ENCODE measurements around the gene DNAJC18. TPM values are rescaled to one million over a fixed set of nuclear protein-coding genes. Genes with fewer than 3 reads are reported as not detected.

DNAJC18 gene
- total and polyA plus RNA-seq, 4 donors, result 0.66 to 1.8 (median 0.83) TPM

- TF ChIP-seq MAX (IDR thresholded peaks at IDR 0.05) (no peak), HNF4G (IDR thresholded peaks at IDR 0.05) (no peak)
- TF ChIP-seq, protein P1, sequence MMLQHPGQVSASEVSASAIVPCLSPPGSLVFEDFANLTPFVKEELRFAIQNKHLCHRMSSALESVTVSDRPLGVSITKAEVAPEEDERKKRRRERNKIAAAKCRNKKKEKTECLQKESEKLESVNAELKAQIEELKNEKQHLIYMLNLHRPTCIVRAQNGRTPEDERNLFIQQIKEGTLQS (IDR thresholded peaks at IDR 0.05), result no peak
Measured at GRCh38 chr5:139415221-139415861, 24.0 kb downstream of the DNAJC18 start (continued).

DNA sequence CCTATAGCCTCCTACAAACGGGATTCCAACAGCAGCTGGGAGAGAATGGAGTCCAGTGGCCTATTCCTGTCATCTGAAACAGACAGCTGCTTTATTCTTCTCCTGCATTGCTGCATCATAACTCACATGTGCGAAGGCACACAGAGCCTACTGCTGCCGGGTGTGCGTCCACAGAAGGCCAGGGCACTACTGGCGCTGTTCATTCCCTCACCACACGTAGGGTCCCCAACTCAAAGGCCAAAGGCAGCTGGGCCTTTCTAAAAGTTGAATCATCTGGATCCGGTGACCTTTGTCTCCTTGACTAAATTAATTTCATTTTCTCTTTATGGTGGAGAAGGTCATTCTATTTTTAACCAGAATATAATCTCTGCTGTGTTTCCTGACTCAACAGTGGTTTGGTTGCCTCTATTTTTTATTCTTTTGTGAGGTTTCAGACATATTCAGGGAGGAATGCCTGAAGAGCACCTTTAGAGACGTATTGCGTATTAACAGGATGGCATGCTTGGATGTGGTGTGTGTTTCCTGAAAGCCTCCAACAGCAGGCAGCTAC, 24.7 kb downstream of the DNAJC18 start:
- H3K27me3 ChIP-seq (ENCODE audit: control insufficient read depth in 4 of 4, insufficient read depth in 4 of 4, low read length in 3 of 4), result no peaks in the 10 kb centered on the region
- H3K9ac ChIP-seq (ENCODE audit: low read depth in 1 of 2, low read length in 2 of 2), result no peak overlapping the region
- H3K4me3 ChIP-seq (ENCODE audit: low read depth in 1 of 3, low read length in 3 of 3), result no peak overlapping the region
- H3K9me3 ChIP-seq (ENCODE audit: control insufficient read depth in 4 of 4, low read length in 3 of 4), result no peaks in the 10 kb centered on the region
- TF ChIP-seq TAF1 (conservative IDR thresholded peaks at IDR 0.05) (no peak), FOXA2 (IDR thresholded peaks at IDR 0.05) (no peak), RXRA (IDR thresholded peaks at IDR 0.05) (peak in 1 of 2 donors; percentile 36), SP1 (IDR thresholded peaks at IDR 0.05) (no peak), NR2F2 (IDR thresholded peaks at IDR 0.05) (peak; percentile 78)
- H3K27ac ChIP-seq (ENCODE audit: low read depth in 1 of 2, low read length in 2 of 2), result peak overlapping the region in 1 of 2 donors; percentile 23
- H3K4me1 ChIP-seq (ENCODE audit: control insufficient read depth in 4 of 4, insufficient read depth in 4 of 4, low read length in 3 of 4), result peaks cover 0 to 3% (median 0%) of the 10 kb centered on the region in 4 donors
- DNase-seq (ENCODE audit: low spot score), result no peak
- H3K36me3 ChIP-seq (ENCODE audit: control insufficient read depth in 4 of 4, insufficient read depth in 3 of 4, low read depth in 1 of 4, low read length in 3 of 4), result no peaks in the 10 kb centered on the region
- WGBS, result 79% methylated on average over 9 of the region's 9 CpGs

- no peak overlapping the region for H3K27ac ChIP-seq (ENCODE audit: low read depth in 1 of 2, low read length in 2 of 2)
- 89% methylated on average over 6 of the region's 6 CpGs for WGBS
Measured at GRCh38 chr5:139413963-139414362, 25.4 kb downstream of the DNAJC18 start.

More at GRCh38 chr5:139413963-139414362, 25.4 kb downstream of the DNAJC18 start:
- Histone ChIP-seq H3K9me3 (ENCODE audit: control insufficient read depth in 4 of 4, low read length in 3 of 4) (no peaks in the 10 kb centered on the region), H3K36me3 (ENCODE audit: control insufficient read depth in 4 of 4, insufficient read depth in 3 of 4, low read depth in 1 of 4, low read length in 3 of 4) (no peaks in the 10 kb centered on the region), H3K4me3 (ENCODE audit: low read depth in 1 of 3, low read length in 3 of 3) (no peak overlapping the region), H3K4me1 (ENCODE audit: control insufficient read depth in 4 of 4, insufficient read depth in 4 of 4, low read length in 3 of 4) (peaks cover 0 to 3% (median 0%) of the 10 kb centered on the region in 4 donors), H3K9ac (ENCODE audit: low read depth in 1 of 2, low read length in 2 of 2) (no peak overlapping the region), H3K27me3 (ENCODE audit: control insufficient read depth in 4 of 4, insufficient read depth in 4 of 4, low read length in 3 of 4) (no peaks in the 10 kb centered on the region)
- no peak for DNase-seq (ENCODE audit: low spot score)
- TF ChIP-seq NR2F2 (IDR thresholded peaks at IDR 0.05), result no peak
- TF ChIP-seq CTCF (IDR thresholded peaks at IDR 0.05; ENCODE audit: low read depth, low read length, missing input control), result no peak
- no peak for TF ChIP-seq MAX (IDR thresholded peaks at IDR 0.05)
- no peak for TF ChIP-seq HNF4A (conservative IDR thresholded peaks at IDR 0.05)
- no peak for TF ChIP-seq EGR1 (IDR thresholded peaks at IDR 0.05; ENCODE audit: low read depth in 2 of 2)
- no peak for TF ChIP-seq JUND (IDR thresholded peaks at IDR 0.05)
- TF ChIP-seq ZBTB33 (IDR thresholded peaks at IDR 0.05), result no peak
- no peak for TF ChIP-seq RAD21 (IDR thresholded peaks at IDR 0.05)
- TF ChIP-seq RXRA (IDR thresholded peaks at IDR 0.05), result no peak
- TF ChIP-seq SP1 (IDR thresholded peaks at IDR 0.05), result no peak
- TF ChIP-seq, protein P1 (IDR thresholded peaks at IDR 0.05), result no peak
- TF ChIP-seq TAF1 (conservative IDR thresholded peaks at IDR 0.05), result no peak
- TF ChIP-seq FOXA2 (IDR thresholded peaks at IDR 0.05), result no peak
- TF ChIP-seq HNF4G (IDR thresholded peaks at IDR 0.05), result no peak
- TF ChIP-seq, protein P2, sequence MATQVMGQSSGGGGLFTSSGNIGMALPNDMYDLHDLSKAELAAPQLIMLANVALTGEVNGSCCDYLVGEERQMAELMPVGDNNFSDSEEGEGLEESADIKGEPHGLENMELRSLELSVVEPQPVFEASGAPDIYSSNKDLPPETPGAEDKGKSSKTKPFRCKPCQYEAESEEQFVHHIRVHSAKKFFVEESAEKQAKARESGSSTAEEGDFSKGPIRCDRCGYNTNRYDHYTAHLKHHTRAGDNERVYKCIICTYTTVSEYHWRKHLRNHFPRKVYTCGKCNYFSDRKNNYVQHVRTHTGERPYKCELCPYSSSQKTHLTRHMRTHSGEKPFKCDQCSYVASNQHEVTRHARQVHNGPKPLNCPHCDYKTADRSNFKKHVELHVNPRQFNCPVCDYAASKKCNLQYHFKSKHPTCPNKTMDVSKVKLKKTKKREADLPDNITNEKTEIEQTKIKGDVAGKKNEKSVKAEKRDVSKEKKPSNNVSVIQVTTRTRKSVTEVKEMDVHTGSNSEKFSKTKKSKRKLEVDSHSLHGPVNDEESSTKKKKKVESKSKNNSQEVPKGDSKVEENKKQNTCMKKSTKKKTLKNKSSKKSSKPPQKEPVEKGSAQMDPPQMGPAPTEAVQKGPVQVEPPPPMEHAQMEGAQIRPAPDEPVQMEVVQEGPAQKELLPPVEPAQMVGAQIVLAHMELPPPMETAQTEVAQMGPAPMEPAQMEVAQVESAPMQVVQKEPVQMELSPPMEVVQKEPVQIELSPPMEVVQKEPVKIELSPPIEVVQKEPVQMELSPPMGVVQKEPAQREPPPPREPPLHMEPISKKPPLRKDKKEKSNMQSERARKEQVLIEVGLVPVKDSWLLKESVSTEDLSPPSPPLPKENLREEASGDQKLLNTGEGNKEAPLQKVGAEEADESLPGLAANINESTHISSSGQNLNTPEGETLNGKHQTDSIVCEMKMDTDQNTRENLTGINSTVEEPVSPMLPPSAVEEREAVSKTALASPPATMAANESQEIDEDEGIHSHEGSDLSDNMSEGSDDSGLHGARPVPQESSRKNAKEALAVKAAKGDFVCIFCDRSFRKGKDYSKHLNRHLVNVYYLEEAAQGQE (IDR thresholded peaks at IDR 0.05), result no peak
- TF ChIP-seq YY1 (IDR thresholded peaks at IDR 0.05), result no peak
- no peak for TF ChIP-seq GABPA (IDR thresholded peaks at IDR 0.05 in 1 of 2, conservative IDR thresholded peaks at IDR 0.05 in 1 of 2)

All from liver (tissue), 9 donors.